Measurements from ENCODE around the gene F2R.

- TF ChIP-seq POLR2AphosphoS5 (IDR thresholded peaks at IDR 0.05) (no peak), POLR2A (IDR thresholded peaks at IDR 0.05) (no peak), CTCF (IDR thresholded peaks at IDR 0.05) (no peak), EP300 (IDR thresholded peaks at IDR 0.05; ENCODE audit: low read depth) (no peak)
Measured at GRCh38 chr5:76677849-76678472, 38.0 kb upstream of the F2R start.

Data from transverse colon (tissue), 4 donors.